Activated T-cell treated with anti-CD3 and anti-CD28 coated beads, Interleukin-2, amount 50 U/mL, for 48 hours (primary cell): ENCODE results near the gene GLIPR2.

Experiments used
- DNase-seq, 2 experiments: peaks; one replicate each; pipeline ENCODE4 v3.0.0-alpha.2; 2020

GLIPR2 gene

DNA sequence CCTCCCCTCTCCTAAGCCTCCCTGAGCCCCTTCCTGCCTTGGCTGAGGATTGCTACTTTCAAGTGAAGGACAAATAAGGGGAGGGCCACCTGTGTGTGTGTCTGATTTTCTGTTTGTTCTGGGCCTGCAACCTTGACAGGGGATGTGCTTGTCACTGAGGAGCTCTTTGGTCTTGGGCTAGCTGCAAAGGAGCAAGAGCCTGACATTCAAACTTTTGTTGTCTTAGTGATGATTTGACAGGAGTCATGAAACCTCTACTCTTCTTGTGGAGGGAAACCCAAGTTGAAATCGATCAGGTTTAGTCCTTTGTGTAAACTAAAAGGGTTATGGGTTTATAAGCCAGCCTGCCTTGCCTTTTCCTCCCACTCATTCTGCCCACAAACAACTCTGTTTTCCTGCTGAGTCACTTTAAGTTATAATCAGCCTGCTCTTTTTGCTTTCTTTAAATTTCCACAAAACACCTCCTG, 71.0 kb downstream of the GLIPR2 start:
- DNase-seq, result no peak

- DNase-seq, result no peak
Measured at GRCh38 chr9:36208521-36209253, 72.2 kb downstream of the GLIPR2 start.

- no peak for DNase-seq
Measured at GRCh38 chr9:36210722-36211121, 74.2 kb downstream of the GLIPR2 start.

DNA sequence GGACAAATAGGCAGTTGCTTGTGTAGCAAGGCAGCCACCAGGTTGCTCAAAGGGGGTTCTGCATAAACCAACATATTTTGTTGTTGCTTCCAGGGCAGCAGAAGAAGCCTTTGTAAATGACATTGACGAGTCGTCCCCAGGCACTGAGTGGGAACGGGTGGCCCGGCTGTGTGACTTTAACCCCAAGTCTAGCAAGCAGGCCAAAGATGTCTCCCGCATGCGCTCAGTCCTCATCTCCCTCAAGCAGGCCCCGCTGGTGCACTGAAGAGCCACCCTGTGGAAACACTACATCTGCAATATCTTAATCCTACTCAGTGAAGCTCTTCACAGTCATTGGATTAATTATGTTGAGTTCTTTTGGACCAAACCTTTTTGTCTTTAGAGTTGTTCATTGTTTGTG, 75.0 kb downstream of the GLIPR2 start:
- no peak for DNase-seq

DNA sequence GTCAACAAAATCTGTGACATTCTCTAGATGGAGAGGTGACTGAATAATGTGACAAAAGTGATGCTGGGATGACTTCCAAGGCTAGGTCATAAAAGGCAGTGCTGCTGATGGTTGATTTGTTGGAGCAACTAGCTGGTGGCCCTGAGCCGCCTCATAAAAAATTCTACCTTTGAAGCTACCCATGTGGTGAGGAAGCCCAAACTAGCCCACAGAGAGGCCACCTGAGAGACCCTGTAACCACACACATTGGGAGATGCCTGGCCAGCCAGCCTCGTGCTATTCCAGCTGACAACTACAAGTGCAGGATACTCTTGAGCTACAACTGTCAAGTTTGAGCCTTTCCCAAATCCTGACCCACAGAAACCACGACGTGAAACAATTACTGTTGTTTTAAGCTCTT, 76.9 kb downstream of the GLIPR2 start:
- no peak for DNase-seq
